Measurements from ENCODE around the gene PLCD4.

GRCh38 chr2:218570850-218571249, 36.8 kb upstream of the PLCD4 start:
- TF ChIP-seq CTCF (IDR thresholded peaks at IDR 0.05; ENCODE audit: low read depth, low read length, missing input control) (no peak), ATF3 (IDR thresholded peaks at IDR 0.05) (no peak), JUND (IDR thresholded peaks at IDR 0.05) (no peak), TAF1 (conservative IDR thresholded peaks at IDR 0.05) (no peak), SP1 (IDR thresholded peaks at IDR 0.05) (no peak)

Measured in liver (tissue), 3 donors.